H1 (cell line): ENCODE data around the gene APLP2. TPM values are rescaled to one million over a fixed set of nuclear protein-coding genes. Genes with fewer than 3 reads are reported as not detected.

ENCODE experiments used
- CTCF ChIA-PET: fragments of 300-600 bp; sonication (Branson Sonifier 250); formaldehyde crosslinking; loops from one replicate; lab custom pipeline; 2021; ENCODE audit not compliant: partially characterized antibody; lab: Charles Lee
- POLR2A ChIA-PET: fragments of 300-600 bp; sonication (Branson Sonifier 250); formaldehyde crosslinking; loops from one replicate; lab custom pipeline; 2021; ENCODE audit warnings: inconsistent platforms; ENCODE audit not compliant: partially characterized antibody; lab: Charles Lee
- DNase-seq, 2 experiments: peaks; one replicate each; pipeline versions ENCODE4 v3.0.0 to v3.0.0-alpha.2; 2010 to 2022; ENCODE audit warnings: low spot score in 2 of 2, low read depth in 1 of 2, mixed read lengths in 1 of 2
- FAIRE-seq: peaks from 2 replicates; lab custom pipeline; 2011; peaks lifted over from hg19 to GRCh38; lab: Jason Lieb, UNC
- H2AFZ ChIP-seq: 2 replicates; pipeline ENCODE4 v1.8.1; 2012; ENCODE audit warnings: low read length, inconsistent platforms
- H2AK5ac ChIP-seq: 2 replicates; pipeline ENCODE4 v1.6.1; 2013; ENCODE audit warnings: low read depth, low read length
- H2BK120ac ChIP-seq: replicated peaks from 2 replicates; pipeline ENCODE3; 2013; ENCODE audit warnings: low read depth, low read length, inconsistent platforms
- H2BK12ac ChIP-seq: 2 replicates; pipeline ENCODE4 v1.6.1; 2013; ENCODE audit warnings: low read depth, low read length
- H2BK15ac ChIP-seq: 2 replicates; pipeline ENCODE4 v1.6.1; 2013; ENCODE audit warnings: low read length
- H2BK20ac ChIP-seq: 2 replicates; pipeline ENCODE4 v1.6.1; 2013; ENCODE audit warnings: low read length
- H2BK5ac ChIP-seq: 2 replicates; pipeline ENCODE4 v1.6.1; 2013; ENCODE audit warnings: low read depth, low read length
- H3K14ac ChIP-seq: 2 replicates; pipeline ENCODE4 v1.6.1; 2013; ENCODE audit warnings: inconsistent platforms; ENCODE audit not compliant: insufficient read length
- H3K18ac ChIP-seq: 2 replicates; pipeline ENCODE4 v1.6.1; 2013; ENCODE audit warnings: low read length; ENCODE audit errors: extremely low read depth
- H3K23ac ChIP-seq: 2 replicates; pipeline ENCODE4 v1.6.1; 2013; ENCODE audit warnings: inconsistent platforms; ENCODE audit not compliant: insufficient read length
- H3K23me2 ChIP-seq: 2 replicates; pipeline ENCODE4 v1.6.1; 2013; ENCODE audit warnings: low read depth, low read length
- H3K27ac ChIP-seq: 2 replicates; pipeline ENCODE4 v1.6.1; 2011; ENCODE audit warnings: low read depth, low read length, inconsistent platforms
- H3K27me3 ChIP-seq, 4 experiments: replicated peaks in 1 of 4; 1 replicate in 1 of 4; 2 replicates in 3 of 4; pipeline versions ENCODE4 v1.6.1 to v1.8.1; 2011 to 2013; ENCODE audit warnings: low read length in 3 of 4, mild to moderate bottlenecking in 3 of 4, inconsistent platforms in 2 of 4, mixed read lengths in 2 of 4, moderate library complexity in 1 of 4; ENCODE audit not compliant: control insufficient read depth in 3 of 4, insufficient read depth in 3 of 4; ENCODE audit errors: extremely low read depth in 1 of 4
- H3K36me3 ChIP-seq, 4 experiments: 2 replicates each; pipeline versions ENCODE4 v1.6.1 to v1.8.1; 2011 to 2013; ENCODE audit warnings: mild to moderate bottlenecking in 4 of 4, low read length in 3 of 4, moderate library complexity in 2 of 4, control low read depth in 1 of 4, inconsistent platforms in 1 of 4; ENCODE audit not compliant: insufficient read depth in 4 of 4, control insufficient read depth in 2 of 4
- H3K4ac ChIP-seq: replicated peaks from 2 replicates; pipeline ENCODE3; 2013; ENCODE audit warnings: low read length, low read depth, mixed read lengths, inconsistent platforms; ENCODE audit not compliant: insufficient read length
- H3K4me1 ChIP-seq, 4 experiments: replicated peaks in 1 of 4; 1 replicate in 1 of 4; 2 replicates in 3 of 4; pipeline versions ENCODE4 v1.6.1 to v1.8.1; 2011 to 2013; ENCODE audit warnings: low read length in 3 of 4, inconsistent platforms in 2 of 4, mixed read lengths in 1 of 4; ENCODE audit not compliant: insufficient read depth in 4 of 4, control insufficient read depth in 3 of 4
- H3K4me2 ChIP-seq, 2 experiments: 2 replicates each; pipeline versions ENCODE4 v1.6.1 to v1.8.1; 2011 to 2013; ENCODE audit warnings: low read depth in 2 of 2, low read length in 2 of 2, control low read depth in 1 of 2, inconsistent platforms in 1 of 2, mild to moderate bottlenecking in 1 of 2; ENCODE audit not compliant: insufficient read depth in 1 of 2
- H3K4me3 ChIP-seq, 4 experiments: fragments of 200-600, 300-600 bp in 1 of 4; sonication (generic), shearing (Covaris generic), sonication (Bioruptor Twin) in 1 of 4; 2 replicates each; pipeline versions ENCODE4 v1.5.1 to v1.8.1; 2011 to 2016; ENCODE audit warnings: low read length in 4 of 4, low read depth in 3 of 4, control low read depth in 2 of 4, inconsistent platforms in 2 of 4, mild to moderate bottlenecking in 2 of 4, mixed read lengths in 1 of 4, moderate library complexity in 1 of 4; ENCODE audit not compliant: insufficient read depth in 2 of 4; ENCODE audit errors: extremely low read depth in 1 of 4
- H3K56ac ChIP-seq: replicated peaks from 2 replicates; pipeline ENCODE3; 2013; ENCODE audit warnings: low read depth, mild to moderate bottlenecking, mixed read lengths, low read length, inconsistent platforms; ENCODE audit not compliant: insufficient read length
- H3K79me1 ChIP-seq: 2 replicates; pipeline ENCODE4 v1.6.1; 2013; ENCODE audit warnings: low read depth, low read length, control low read depth
- H3K79me2 ChIP-seq, 2 experiments: 2 replicates each; pipeline versions ENCODE4 v1.6.1 to v1.8.1; 2012 to 2013; ENCODE audit warnings: low read length in 2 of 2, mild to moderate bottlenecking in 2 of 2, inconsistent platforms in 1 of 2; ENCODE audit not compliant: insufficient read depth in 2 of 2, control insufficient read depth in 1 of 2
- H3K9ac ChIP-seq, 4 experiments: replicated peaks in 1 of 4; 1 replicate in 1 of 4; 2 replicates in 3 of 4; pipeline versions ENCODE4 v1.6.1 to v1.8.1; 2011 to 2013; ENCODE audit warnings: low read depth in 3 of 4, low read length in 3 of 4, control low read depth in 2 of 4, mild to moderate bottlenecking in 2 of 4, moderate library complexity in 2 of 4, inconsistent platforms in 1 of 4; ENCODE audit errors: extremely low read depth in 1 of 4
- H3K9me3 ChIP-seq, 2 experiments: 2 replicates each; pipeline versions ENCODE4 v1.6.1 to v1.8.1; 2012 to 2013; ENCODE audit warnings: mild to moderate bottlenecking in 2 of 2, moderate library complexity in 2 of 2, control low read depth in 1 of 2, inconsistent platforms in 1 of 2, low read depth in 1 of 2, low read length in 1 of 2, mixed read lengths in 1 of 2; ENCODE audit not compliant: insufficient read depth in 2 of 2
- H4K20me1 ChIP-seq, 2 experiments: replicated peaks in 1 of 2; 2 replicates each; pipeline versions ENCODE3 to v1.8.1; 2011 to 2013; ENCODE audit warnings: inconsistent platforms in 2 of 2, low read length in 2 of 2, mild to moderate bottlenecking in 1 of 2; ENCODE audit not compliant: insufficient read depth in 2 of 2, control insufficient read depth in 1 of 2
- H4K5ac ChIP-seq: 2 replicates; pipeline ENCODE4 v1.6.1; 2013; ENCODE audit warnings: low read length, low read depth, mixed read lengths, inconsistent platforms; ENCODE audit not compliant: insufficient read length
- H4K8ac ChIP-seq: 2 replicates; pipeline ENCODE4 v1.8.0; 2013; ENCODE audit warnings: mild to moderate bottlenecking, moderate library complexity, low read length, inconsistent platforms; ENCODE audit not compliant: insufficient read depth; ENCODE audit errors: extremely low read depth
- H4K91ac ChIP-seq: replicated peaks from 2 replicates; pipeline ENCODE3; 2013; ENCODE audit warnings: low read length, mixed read lengths, inconsistent platforms; ENCODE audit not compliant: insufficient read length
- BCL11A ChIP-seq, 2 experiments: IDR thresholded peaks; one replicate each; pipeline ENCODE4 v1.6.1; 2011; ENCODE audit warnings: low read depth in 2 of 2, low read length in 2 of 2, mild to moderate bottlenecking in 2 of 2
- CHD1 ChIP-seq: IDR thresholded peaks from 2 replicates; pipeline ENCODE4 v1.6.1; 2012; ENCODE audit warnings: low read depth, low read length, improper control_type of control experiment
- CHD2 ChIP-seq: IDR thresholded peaks from 2 replicates; pipeline ENCODE4 v1.6.1; 2012; ENCODE audit warnings: low read length, improper control_type of control experiment
- CREB1 ChIP-seq: IDR thresholded peaks from 2 replicates; pipeline ENCODE4 v1.6.1; 2012; ENCODE audit warnings: inconsistent platforms
- HDAC2 ChIP-seq, 2 experiments: fragments of 300-600 bp in 1 of 2; sonication (generic) in 1 of 2; IDR thresholded peaks; 2 replicates each; pipeline ENCODE4 v1.6.1; 2011 to 2012; ENCODE audit warnings: low read depth in 2 of 2, low read length in 2 of 2, mild to moderate bottlenecking in 2 of 2, moderate library complexity in 2 of 2, borderline replicate concordance in 1 of 2, inconsistent platforms in 1 of 2
- HDAC6 ChIP-seq: IDR thresholded peaks from one replicate; pipeline ENCODE4 v1.7.1; 2012; ENCODE audit warnings: low read depth, mild to moderate bottlenecking, inconsistent platforms, low read length, moderate library complexity
- JUND ChIP-seq: IDR thresholded peaks from 2 replicates; pipeline ENCODE4 v1.6.1; 2011; ENCODE audit warnings: mild to moderate bottlenecking, improper control_type of control experiment, low read length
- MAX ChIP-seq: IDR thresholded peaks from 2 replicates; pipeline ENCODE4 v1.6.1; 2012; ENCODE audit warnings: inconsistent platforms
- NRF1 ChIP-seq: IDR thresholded peaks from 2 replicates; pipeline ENCODE4 v1.6.1; 2011; ENCODE audit warnings: mild to moderate bottlenecking, low read depth, low read length, improper control_type of control experiment
- RAD21 ChIP-seq, 2 experiments: IDR thresholded peaks in 1 of 2; conservative IDR thresholded peaks in 1 of 2; 2 replicates each; pipeline ENCODE4 v1.6.1; 2011; ENCODE audit warnings: low read depth in 2 of 2, low read length in 2 of 2, improper control_type of control experiment in 1 of 2, inconsistent platforms in 1 of 2, mild to moderate bottlenecking in 1 of 2, moderate library complexity in 1 of 2
- RXRA ChIP-seq: IDR thresholded peaks from 2 replicates; pipeline ENCODE4 v1.6.1; 2011; ENCODE audit warnings: low read depth, mild to moderate bottlenecking, low read length, moderate library complexity; ENCODE audit not compliant: insufficient read depth
- TEAD4 ChIP-seq: IDR thresholded peaks from 2 replicates; pipeline ENCODE4 v1.6.1; 2012; ENCODE audit warnings: low read depth, low read length, inconsistent platforms, mixed read lengths
- WGBS, 2 experiments: shearing (Covaris generic) in 1 of 2; methylation state at CpG; one replicate each; pipeline versions ENCODE4 v1.1.6 to v1.1.7; 2013 to 2015; ENCODE audit warnings: low lambda C conversion rate in 2 of 2, mixed read lengths in 2 of 2, inconsistent platforms in 1 of 2, low coverage in 1 of 2, missing lambda C conversion rate in 1 of 2; ENCODE audit not compliant: insufficient replicate concordance in 2 of 2, insufficient coverage in 1 of 2, insufficient read length in 1 of 2; ENCODE audit errors: extremely low coverage in 1 of 2, missing lambda C conversion rate in 1 of 2; 5-methylcytosine and 5-hydroxymethylcytosine counted together
- polyA plus RNA-seq, 7 experiments: library from polyadenylated mRNA; depleted of rRNA in 3 of 7; stranded (reverse) in 5 of 7; unstranded in 2 of 7; fragments of >200 nt in 5 of 7; fragments of 200-250 nt in 2 of 7; gene quantifications; 1 replicate in 5 of 7; 2 replicates in 1 of 7; 4 replicates in 1 of 7; pipeline versions ENCODE4 v1.2.1 to v1.2.3, GENCODE V29; 2011 to 2013; ENCODE audit warnings: missing spikeins in 2 of 7, mixed read lengths in 2 of 7
- total RNA-seq: library from RNA; stranded (reverse); fragmentation: NEBNext Ultra II Directional; extraction: Animal tissue kit (Norgen Biotek cat#: 25700); gene quantifications from 2 replicates; pipeline ENCODE4 v1.2.1, GENCODE V29; 2021

The APLP2 gene
- total and polyA plus RNA-seq, 2 of the 8 experiments (the other 6 are each of a cell fraction or from before 2014, with no cell fraction given), result 222 to 315 TPM

- H3K4ac ChIP-seq, result no peak overlapping the region
- peaks cover 0 to 7% of the 10 kb centered on the region in 2 experiments for H4K20me1 ChIP-seq
- no peak overlapping the region for H3K23ac ChIP-seq
- ChIA-PET POLR2A (interaction anchor here (3.0 kb wide), 1 partner anchor 8 kb away, joined by 11 read pairs; no protein-coding TSS in a partner anchor), CTCF (interaction anchor here (1.3 to 1.5 kb wide), 2 partner anchors 36 to 104 kb away, joined by 3 to 5 read pairs; no protein-coding TSS in a partner anchor)
- H3K4me3 ChIP-seq, result no peak overlapping the region
- H2BK15ac ChIP-seq, result no peak overlapping the region
- H2AFZ ChIP-seq, result no peak overlapping the region
- peaks cover 0 to 10% of the 10 kb centered on the region in 2 experiments; a peak in 2 of 4 replicates for H3K9me3 ChIP-seq
- no peak overlapping the region for H3K27ac ChIP-seq
- DNase-seq (no peak), FAIRE-seq (no peak)
- H2AK5ac ChIP-seq, result no peak overlapping the region
- H2BK120ac ChIP-seq, result no peak overlapping the region
- H3K23me2 ChIP-seq, result no peaks in the 10 kb centered on the region
- H3K36me3 ChIP-seq, result peaks cover 0 to 5% (median 0%) of the 10 kb centered on the region in 4 experiments; a peak in 1 of 8 replicates
- H3K14ac ChIP-seq, result no peak overlapping the region
- H3K79me2 ChIP-seq, result peaks cover 8 to 78% of the 10 kb centered on the region in 2 experiments; a peak in 3 of 4 replicates
- H3K9ac ChIP-seq, result no peak overlapping the region
- H2BK5ac ChIP-seq, result no peak overlapping the region
- no peak overlapping the region for H3K56ac ChIP-seq
- 93% methylated on average over 2 of the region's 2 CpGs; no CpG with 5 or more reads in 1 of the 2 experiments for WGBS, 2 experiments
- H3K4me2 ChIP-seq, result no peak overlapping the region
- no peak overlapping the region for H2BK20ac ChIP-seq
- no peak overlapping the region for H3K18ac ChIP-seq
- H4K5ac ChIP-seq, result no peak overlapping the region
- H4K91ac ChIP-seq, result no peak overlapping the region
- no peaks in the 10 kb centered on the region for H3K27me3 ChIP-seq
- peaks cover 7% of the 10 kb centered on the region for H3K79me1 ChIP-seq
- H2BK12ac ChIP-seq, result no peak overlapping the region
- H4K8ac ChIP-seq, result no peak overlapping the region
- H3K4me1 ChIP-seq, result no peaks in the 10 kb centered on the region
- no peak for TF ChIP-seq NRF1
- no peak for TF ChIP-seq TEAD4
- no peak for TF ChIP-seq MAX
- no peak for TF ChIP-seq RAD21 (IDR thresholded peaks at IDR 0.05 in 1 of 2, conservative IDR thresholded peaks at IDR 0.05 in 1 of 2; ENCODE audit: low read depth in 2 of 2, low read length in 2 of 2)
- TF ChIP-seq BCL11A (IDR thresholded peaks at IDR 0.05; ENCODE audit: low read depth in 2 of 2, low read length in 2 of 2), result no peak
- TF ChIP-seq CREB1, result no peak
- no peak for TF ChIP-seq HDAC6
- TF ChIP-seq CHD1, result no peak
- no peak for TF ChIP-seq CHD2
- no peak for TF ChIP-seq HDAC2 (IDR thresholded peaks at IDR 0.05; ENCODE audit: borderline replicate concordance in 1 of 2, low read depth in 2 of 2, low read length in 2 of 2)
- TF ChIP-seq JUND, result no peak
- TF ChIP-seq RXRA, result no peak
Observed at GRCh38 chr11:130096042-130096441, 26.3 kb downstream of the APLP2 start.
